Endothelial cell of hepatic sinusoid (primary cell): ENCODE measurements around the gene SNX10.
"Not testable (repeated sequence)": the region's sequence is repeated elsewhere in the genome, so short reads cannot be mapped to it uniquely, and the experiment has no call there.

ENCODE experiments used
- in situ Hi-C: cut with HindIII; loops from 2 replicates; pipeline ENCODE4 v1.10.0; 2017; ENCODE audit warnings: low sequenced_read_pairs

Gene SNX10, protein sequence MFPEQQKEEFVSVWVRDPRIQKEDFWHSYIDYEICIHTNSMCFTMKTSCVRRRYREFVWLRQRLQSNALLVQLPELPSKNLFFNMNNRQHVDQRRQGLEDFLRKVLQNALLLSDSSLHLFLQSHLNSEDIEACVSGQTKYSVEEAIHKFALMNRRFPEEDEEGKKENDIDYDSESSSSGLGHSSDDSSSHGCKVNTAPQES

DNA sequence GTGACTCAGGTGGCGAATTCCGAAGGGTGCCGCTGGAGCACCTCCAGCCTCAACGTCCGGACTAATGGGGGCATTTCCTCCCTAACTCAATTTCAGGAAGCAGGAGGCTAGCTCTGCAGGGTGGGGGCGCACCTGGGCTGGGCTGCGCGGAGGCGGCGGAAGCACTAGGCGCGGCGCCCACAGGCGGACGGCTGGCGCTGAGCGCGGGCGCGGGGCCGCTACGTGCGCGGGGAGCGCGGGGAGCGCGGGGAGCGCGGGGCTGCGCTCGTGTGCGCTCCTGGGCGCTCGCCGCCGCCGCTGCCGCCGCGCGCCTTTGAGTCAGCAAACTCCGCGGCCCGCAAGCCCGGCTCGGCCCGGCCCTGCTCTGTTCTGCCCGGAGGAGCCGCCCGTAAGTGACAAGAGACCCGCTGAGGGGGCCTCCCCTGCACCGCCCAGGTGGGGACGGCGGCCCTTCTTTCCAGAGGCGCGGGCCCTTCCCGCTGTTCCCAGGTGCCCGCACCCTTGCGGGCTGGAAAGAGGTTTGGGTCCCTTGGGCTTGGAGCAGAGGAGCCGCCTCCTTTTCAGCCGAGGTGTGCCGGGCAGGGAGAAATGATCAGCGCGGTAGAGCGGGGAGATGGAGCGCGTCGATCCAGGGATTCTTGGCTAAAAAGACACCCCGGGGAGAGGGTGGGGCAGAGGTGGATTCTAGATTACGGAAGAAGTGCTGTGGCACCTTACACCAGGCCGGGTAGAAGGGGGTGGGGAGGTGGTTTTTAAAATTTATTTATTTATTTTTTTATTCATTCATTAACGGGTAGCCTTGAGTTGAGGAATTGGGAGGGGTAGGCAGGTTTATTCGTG, at the start of gene SNX10:
TSS of gene SNX10 (plus strand) at position 164 of the 840 bp plus-strand sequence. CDS start 54,581 bp downstream, outside the sequence.
- in situ Hi-C loops, result no loop called here

DNA sequence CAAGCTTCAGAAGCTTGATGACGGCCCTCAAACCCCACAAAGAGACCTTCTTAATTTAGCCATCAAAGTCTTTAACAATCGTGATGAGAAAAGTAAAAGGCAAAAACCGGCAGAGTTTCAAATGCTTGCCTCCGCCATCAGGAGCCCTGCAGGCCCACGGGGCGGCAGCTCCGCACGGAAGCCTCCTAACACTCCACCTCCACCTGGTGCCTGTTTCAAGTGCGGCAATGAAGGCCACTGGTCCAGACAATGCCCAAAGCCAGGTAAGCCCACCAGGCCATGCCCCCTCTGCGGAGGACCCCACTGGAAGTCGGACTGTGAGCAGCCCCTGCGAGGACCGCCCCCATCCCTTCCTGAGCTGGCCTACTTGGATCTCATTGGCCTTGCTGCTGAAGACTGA, 46.5 kb upstream of the SNX10 start:
- in situ Hi-C loops, result loop anchor here (10.0 kb wide), 1 partner anchor 60 kb away; no protein-coding TSS in a partner anchor

DNA sequence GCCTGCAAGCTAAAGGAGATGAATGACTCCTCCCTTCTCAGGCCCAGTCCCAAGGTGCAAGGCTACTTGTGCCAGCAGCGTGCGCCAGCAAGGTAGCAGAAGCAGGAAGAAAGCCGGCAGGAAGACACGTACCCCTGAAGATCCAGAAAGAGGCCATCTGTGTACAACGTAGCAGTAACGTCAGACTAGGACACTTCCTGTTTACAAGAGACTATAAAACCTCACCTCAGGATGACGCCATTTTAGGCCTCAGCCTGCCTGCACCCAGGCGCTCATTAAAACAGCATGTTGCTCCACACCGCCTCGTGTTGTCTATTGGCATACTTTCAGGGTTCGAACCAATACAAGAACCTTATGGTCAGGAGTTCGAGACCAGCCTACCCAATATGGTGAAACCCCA, 41.4 kb upstream of the SNX10 start:
- in situ Hi-C loops, result no loop called here

DNA sequence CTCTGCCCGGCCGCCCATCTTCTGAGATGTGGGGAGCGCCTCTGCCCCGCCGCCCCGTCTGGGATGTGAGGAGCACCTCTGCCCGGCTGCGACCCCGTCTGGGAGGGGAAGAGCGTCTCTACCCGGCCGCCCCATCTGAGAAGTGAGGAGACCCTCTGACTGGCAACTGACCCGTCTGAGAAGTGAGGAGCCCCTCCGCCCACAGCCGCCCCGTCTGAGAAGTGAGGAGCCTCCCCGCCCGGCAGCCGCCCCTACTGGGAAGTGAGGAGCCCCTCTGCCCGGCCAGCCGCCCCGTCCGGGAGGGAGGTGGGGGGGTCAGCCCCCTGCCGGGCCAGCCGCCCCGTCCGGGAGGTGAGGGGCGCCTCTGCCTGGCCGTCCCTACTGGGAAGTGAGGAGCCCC, 29.8 kb upstream of the SNX10 start:
- in situ Hi-C loops, result not testable (repeated sequence)

DNA sequence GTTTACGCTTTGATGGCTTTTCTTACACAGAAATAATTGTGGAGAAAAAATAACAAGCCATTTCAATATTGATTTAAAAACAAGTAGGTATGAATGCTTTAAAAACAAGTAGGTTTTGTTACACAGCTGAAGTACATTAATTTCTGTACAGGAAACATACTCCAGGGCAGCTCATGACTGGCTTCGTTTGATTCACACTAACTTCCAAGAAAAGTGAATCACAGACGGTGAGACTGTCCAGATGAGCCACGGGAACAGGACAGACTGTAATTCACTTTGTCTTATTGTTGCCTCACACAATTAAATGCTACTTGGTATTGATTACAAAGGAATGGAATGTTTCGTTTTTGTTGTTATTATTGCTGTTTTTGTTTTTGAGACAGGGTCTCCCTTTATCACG, 26.6 kb upstream of the SNX10 start:
- in situ Hi-C loops, result no loop called here

DNA sequence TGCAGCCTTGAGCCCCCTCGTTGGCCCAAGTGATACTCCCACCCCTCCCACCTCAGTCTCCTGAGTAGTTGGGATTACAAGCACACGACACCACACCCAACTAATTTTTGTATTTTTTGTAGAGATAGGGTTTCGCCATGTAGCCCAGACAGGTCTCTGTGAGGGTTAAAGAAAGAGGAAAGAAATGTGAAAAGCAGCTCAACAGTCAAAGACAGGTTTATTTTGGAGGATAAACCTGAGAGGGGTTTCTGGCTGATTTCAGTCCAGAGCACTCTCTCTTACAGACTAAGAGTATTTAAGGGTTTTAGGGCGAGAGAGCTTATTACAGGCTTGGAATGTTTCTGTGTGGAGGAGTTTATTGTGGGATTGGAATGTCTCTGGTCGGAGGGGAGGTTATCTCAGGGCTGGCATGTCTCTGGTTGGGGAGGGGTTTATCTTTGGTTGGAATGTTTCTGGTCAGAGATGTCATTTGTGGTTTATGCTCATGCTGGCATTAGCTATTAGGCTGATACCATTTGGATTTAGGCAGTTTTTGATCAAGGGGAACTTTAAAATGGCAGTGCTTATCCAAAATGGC, 26.1 kb upstream of the SNX10 start:
- in situ Hi-C loops, result no loop called here

DNA sequence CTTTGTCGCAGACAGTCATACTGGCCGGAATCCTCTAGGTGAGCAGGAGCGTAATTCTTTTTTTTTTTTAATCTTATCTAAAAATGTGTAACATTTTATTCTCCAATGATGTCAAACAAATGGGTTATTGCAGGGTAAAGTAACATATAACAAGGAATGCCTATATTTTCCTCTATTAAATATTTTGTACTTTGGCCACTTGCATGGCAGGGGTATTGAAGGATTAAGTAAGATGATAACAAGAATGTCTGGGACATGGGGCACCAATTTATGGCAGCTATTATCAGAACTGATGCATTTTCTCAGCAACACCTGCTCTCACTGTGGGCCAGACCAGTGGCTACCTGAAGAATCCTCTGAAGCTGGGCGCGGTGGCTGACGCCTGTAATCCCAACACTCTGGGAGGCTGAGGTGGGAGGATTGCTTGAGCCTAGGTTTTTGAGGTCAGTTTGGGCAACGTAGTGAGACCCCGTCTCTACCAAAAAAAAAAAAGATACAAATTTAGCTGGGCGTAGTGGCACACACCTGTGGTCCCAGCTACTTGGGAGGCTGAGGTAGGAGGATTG, 24.0 kb upstream of the SNX10 start:
- in situ Hi-C loops, result no loop called here

DNA sequence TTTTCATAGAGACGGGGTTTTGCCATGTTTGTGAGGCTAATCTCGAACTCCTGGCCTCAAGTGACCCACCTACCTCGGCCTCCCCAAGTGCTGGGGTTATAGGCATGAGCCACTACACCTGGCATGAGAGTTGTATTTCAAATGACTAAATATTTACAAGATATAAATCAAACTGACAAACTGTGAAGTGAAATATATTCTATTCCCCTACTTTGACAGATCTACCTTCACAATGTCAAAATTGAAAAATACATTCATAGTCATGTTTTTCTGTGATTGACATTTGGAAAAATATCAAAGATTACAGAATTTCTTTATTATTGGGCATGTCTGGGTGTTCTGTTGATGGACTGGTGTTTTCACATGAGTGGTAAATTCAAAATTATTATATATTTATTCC, 16.4 kb upstream of the SNX10 start:
- in situ Hi-C loops, result no loop called here

DNA sequence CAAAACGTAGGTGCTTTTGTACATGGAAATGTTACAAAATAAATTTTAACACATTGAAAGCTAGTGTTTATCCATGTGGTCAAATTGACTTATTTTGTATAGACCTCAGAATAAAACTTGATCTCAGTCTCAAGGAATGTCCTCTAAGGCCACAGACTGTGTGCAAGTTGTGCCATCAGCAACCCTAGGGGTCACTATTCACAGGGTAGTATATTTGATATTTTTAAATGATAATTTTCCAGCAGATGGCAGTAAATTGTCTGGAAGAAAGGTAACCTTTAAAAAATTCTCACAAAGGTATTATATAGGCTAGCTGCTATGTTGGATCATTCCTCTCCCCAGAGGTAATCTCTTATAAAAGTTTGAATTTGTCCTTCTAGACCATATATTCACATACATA, 12.9 kb upstream of the SNX10 start:
- in situ Hi-C loops, result no loop called here

DNA sequence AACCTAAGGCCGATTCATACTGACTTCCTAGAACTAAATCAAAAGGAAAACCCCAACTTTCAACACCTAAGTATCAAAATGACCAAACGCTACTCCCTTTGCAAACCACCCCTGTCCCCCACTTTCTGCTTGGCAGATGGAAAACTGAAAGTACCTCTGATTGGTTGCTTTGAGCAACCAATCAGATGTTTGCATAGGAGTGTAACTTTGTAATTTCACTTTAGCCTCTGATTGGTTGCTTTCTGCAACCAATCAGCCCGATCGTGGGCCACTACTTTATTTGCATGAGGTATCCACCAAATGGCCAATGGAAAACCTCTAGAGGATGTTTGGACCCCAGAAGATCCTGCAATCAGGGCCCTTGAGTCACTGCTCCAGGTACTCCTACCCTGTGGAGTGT, 12.3 kb upstream of the SNX10 start:
- in situ Hi-C loops, result no loop called here

DNA sequence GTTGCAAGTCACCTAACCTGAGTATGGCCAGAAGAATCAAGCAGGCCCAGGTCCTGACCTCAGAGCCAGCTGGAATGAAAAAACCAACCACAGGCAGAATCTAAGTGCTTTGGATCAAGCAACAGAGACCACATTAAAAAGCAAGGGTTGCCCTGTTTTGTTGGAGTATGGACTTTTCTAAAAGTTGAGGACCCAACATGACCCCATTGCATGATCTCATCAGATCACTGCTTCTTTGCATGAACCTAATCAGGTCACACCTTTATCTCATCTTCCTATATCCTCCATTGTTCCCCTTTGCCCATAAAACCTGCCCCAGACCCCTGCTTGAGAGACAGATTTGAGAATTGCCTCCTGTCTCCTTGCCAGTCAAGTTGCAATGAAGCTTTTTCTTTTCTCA, 11.6 kb upstream of the SNX10 start:
- in situ Hi-C loops, result no loop called here

DNA sequence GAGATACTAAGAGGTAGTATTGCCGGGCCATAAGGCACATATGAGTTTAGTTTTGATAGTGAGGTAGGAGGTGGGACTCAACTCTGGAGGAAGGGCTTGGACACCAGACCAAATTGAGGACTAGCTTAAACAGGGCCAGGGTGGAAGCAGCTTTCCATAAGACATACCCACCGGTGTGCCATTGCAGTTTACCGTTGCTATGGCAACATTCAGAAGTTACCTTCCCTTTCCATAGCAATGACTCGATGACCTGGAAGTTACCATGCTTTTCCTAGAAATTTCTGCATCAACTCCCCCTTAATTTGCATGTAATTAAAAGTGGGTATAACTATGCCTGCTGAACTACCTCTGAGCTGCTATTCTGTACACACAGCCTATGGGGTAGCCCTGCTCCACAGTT, 10.9 kb upstream of the SNX10 start:
- in situ Hi-C loops, result no loop called here

DNA sequence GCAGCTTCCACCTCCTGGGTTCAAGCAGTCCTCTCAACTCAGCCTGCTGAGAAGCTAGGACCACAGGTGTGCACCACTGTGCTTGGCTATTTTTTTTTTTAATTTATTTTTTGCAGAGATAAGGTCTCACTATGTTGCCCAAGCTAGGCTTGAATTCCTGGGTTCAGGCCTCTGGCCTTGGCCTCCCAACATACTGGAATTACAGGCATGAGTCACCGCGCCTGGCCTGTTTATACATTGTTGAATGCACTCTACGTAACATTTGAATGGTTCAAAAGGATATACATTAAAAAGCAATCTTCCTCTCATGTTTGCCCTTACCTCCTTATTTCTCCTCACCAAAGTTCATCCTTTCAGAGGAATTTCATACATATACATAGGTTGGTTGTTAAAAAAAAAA, 7.2 kb upstream of the SNX10 start:
- in situ Hi-C loops, result no loop called here

DNA sequence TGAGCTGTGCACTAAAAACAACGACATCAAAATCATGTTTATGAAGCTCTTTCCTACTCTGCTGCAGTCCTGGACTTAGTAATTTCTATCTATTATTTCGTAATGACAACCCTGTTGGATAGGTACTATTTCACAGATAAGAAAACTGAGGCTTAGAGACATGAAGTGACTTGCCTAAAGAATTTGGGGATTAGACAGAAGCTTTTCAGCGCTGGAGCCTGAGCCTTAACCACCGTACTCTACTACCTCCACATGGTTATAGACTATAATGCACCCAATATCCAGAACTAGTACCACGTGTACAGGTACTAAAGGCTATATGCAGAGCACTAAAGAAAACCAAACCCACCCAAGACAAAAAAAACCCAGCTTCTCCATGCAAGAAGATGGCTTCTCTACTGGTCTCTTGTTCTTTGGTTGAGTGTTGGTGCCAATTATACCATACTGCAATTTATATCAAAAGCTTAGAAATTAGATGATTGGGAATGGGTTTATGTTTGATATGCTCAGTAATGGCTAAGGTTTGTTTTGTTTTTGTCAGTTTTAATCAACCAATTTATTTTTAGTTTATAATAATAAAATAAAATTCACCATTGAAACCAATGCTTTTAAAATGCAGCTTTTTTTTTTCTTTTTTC, 6.5 kb upstream of the SNX10 start:
- in situ Hi-C loops, result no loop called here

DNA sequence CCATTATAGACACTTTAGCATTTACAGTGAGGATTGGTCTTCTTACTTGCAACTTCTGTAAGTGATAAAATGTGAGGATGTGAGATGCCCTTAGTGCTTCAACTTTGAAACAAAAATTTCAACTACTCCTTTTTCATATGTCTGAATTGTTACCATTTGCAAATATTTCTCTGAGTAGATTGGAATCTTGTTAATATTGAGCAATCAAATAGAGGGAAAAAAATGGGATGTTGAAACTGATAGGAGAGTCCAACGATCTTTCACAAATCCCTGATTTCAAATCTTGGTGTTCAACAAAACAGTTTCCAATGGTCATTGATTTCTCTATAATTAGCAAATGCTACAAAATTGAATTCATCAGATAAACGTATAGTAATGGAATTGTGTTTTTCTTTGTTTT, 5.5 kb upstream of the SNX10 start:
- in situ Hi-C loops, result no loop called here

DNA sequence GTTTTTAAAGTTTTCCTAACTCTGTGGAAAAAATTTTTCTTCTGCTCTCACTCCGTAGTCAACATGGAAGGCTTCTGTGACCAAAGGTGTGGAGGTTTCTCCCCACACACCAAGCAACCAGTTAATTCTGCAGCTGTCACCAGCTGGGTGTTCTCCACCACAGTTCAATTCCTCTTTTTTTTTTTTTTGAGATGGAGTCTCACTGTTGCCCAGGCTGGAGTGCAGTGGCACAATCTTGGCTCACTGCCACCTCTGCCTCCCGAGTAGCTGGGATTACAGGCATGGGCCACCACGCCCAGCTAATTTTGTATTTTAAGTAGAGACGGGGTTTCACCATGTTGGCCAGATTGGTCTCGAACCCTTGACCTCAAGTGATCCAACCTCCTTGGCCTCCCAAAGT, 3.5 kb upstream of the SNX10 start:
- in situ Hi-C loops, result not testable (repeated sequence)

DNA sequence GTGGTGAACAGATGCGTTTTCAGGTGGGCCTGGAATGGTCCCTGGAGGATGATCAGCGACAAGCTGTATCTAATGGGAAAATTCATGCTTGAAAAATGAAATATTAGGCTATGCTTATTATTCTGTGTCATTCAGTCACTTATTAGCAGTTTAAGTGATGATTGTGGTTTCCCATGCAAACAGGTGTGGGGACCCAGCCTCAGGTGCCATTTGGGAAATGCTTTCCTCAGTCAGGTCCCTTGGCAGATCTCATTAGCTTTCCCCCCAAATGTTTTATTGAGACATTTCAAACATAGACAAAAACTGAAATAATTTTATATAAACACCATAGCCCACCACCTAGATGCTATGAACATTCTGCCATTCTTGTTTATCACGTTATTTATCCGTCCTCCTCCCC, 411 bp upstream of the SNX10 start:
- in situ Hi-C loops, result no loop called here

DNA sequence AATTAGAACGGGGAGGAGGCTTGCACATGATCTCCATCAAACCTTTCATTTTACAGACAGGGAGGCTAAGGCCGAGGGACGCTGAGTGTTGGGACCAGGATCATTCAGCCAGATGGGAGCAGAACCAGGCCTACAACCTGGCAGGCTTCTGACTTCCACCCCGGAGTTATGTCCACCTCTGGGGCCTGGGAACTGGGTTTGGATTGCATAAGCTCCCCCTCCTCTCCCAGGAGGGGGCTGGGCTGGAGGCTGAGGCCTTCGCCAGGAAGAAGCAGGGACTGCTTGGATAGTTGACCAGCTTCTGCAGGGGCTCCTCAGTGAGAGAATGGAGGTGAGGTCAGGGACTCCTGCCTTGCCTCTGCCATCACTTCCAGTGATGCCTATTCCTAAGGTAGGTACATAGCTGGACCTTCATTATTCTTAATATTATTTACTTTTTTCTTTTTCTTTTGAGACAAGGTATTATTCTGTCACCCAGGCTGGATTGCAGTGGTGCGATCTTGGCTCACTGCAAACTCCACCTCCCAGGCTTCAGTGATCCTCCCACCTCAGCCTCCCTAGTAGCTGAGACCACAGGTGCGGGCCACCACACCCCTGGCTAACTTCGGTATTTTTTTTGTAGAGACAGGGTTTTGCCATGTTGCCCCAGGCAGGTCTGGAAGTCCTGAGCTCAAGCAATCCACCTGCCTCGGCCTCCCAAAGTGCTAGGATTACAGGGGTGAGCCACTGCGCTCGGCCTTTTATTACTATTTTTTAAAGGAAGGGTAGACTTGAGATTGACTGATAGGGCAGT, 1.3 kb downstream of the SNX10 start:
- in situ Hi-C loops, result no loop called here

DNA sequence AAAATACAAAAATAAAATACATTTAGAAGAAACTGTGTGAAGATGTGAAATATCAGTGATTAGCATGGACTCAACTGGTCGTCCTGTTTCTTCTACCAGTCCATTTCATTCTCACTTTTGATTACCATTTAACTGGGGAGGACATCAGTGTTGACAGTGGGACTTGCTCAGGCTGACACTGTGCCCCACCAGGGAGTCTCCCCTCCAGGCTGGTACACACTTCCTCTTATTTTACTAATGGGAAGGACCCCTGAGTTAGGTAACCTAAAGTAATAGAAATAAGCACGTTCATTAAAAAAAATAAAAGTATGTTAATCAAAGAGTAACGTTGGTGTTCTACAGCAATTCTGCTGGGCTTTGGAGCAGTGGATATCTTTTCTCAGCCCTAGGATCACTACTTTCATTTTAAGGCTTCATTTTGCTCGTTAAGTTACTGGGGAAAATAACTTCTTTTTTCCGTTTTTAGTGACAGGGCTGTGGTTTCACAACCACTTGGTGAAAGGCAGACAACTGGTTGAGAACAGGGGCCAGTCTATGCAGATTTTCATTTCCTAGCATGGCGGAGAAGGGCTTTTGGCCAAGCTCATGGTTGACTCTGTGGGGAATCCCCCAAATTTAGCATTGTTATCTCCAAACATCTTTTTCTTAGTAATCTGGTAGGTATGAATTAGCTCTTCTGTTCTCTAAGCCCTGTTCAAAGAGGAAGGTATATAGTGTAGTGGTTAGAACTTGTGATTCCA, 2.1 kb downstream of the SNX10 start:
- in situ Hi-C loops, result no loop called here

DNA sequence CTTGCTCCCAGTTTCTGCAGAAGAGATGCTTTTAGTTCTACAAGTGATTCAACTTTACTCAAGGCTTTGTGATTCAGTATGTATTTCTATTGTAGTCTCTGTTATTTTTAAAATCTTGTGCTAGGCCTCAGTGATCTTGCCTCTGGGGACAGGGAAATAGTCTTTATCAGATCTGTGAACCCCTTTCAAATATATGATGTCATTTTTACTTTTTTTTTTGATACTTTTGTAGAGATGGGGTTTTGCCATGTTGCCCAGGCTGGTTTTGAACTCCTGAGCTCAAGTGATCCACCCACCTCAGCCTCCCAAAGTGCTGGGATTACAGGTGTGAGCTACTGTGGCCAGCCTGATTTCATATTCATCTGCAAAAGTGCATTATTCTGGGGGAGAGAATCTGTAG, 3.4 kb downstream of the SNX10 start:
- in situ Hi-C loops, result no loop called here
